ENCODE measurements around the gene OR56A5. TPM values are rescaled to one million over a fixed set of nuclear protein-coding genes. Genes with fewer than 3 reads are reported as not detected.

Gene OR56A5
- total RNA-seq, 1 donor from 2014 or later = not detected

DNA sequence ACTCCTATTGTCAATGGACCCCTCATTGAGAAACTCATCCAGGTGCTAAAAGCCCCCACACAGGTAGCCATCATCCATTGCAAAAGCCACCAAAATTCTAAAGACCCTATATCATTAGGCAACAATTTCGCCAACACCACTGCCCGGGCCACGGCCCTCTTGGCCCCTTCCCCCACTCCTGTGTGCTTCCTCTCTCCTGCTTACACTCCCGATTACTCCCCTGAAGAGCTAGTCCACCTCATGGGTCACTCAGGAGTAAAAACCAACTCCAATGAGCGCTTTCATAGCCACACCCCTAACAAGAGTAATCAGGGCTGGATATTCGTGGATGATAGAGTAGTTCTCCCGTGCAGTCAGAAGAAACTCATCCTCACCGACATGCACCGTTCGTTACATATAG, 35.2 kb downstream of the OR56A5 start:
- DNase-seq (ENCODE audit: low read depth in 2 of 2) = no peak

DNA sequence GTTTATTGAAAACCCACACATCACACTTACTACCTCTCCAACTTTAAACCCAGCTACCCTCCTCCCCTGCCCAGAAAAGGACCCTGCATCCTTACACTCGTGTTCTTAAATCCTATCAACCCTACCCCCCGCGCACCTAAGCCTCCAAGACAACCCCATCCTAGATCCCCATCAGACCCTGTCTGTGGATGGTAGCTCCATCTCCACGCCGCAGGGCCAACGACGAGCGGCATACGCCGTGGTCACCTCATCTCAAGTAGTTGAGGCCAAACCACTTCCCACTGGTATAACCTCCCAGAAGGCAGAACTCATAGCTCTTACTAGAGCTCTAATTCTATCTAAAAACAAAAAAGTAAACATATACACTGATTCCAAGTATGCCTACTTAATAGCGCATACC, 35.6 kb downstream of the OR56A5 start:
- no peak for DNase-seq (ENCODE audit: low read depth in 2 of 2)

DNA sequence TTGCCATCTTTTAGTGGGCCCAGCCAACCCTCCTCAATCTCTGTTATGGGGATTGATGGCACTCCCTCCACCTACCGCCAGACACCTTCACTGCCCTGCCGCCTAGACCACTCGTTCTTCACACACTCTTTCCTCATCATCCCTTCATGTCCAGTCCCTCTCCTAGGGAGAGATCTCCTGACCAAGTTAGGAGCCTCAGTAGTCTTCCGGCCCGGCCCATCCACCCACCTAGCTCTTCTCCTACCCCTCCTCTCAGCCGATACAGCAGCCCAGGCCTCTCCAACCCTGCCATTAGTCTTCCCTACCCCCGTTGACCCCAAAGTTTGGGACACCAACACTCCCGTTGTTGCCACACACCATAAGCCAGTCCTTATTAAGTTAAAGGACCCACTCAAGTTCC, 37.2 kb downstream of the OR56A5 start:
- DNase-seq (ENCODE audit: low read depth in 2 of 2) = no peak

DNA sequence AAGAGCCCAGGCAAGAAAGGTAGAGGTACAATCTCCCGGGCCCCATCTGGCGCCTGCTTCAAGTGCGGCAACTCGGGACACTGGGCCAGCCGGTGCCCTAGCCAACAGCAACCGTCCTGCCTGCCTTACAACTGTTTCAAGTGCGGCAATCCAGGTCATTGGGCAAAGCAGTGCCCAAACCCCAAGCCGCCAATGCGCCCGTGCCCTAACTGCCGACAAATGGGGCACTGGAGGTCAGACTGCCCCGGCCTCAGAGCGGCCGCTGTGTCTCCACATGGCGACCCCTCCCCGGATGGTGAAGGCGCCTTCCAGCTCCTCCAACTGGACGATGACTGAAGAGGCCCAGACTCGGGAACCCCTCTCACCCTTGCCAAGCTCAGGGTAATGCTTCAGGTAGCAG, 37.7 kb downstream of the OR56A5 start:
- no peak for DNase-seq (ENCODE audit: low read depth in 2 of 2)

DNA sequence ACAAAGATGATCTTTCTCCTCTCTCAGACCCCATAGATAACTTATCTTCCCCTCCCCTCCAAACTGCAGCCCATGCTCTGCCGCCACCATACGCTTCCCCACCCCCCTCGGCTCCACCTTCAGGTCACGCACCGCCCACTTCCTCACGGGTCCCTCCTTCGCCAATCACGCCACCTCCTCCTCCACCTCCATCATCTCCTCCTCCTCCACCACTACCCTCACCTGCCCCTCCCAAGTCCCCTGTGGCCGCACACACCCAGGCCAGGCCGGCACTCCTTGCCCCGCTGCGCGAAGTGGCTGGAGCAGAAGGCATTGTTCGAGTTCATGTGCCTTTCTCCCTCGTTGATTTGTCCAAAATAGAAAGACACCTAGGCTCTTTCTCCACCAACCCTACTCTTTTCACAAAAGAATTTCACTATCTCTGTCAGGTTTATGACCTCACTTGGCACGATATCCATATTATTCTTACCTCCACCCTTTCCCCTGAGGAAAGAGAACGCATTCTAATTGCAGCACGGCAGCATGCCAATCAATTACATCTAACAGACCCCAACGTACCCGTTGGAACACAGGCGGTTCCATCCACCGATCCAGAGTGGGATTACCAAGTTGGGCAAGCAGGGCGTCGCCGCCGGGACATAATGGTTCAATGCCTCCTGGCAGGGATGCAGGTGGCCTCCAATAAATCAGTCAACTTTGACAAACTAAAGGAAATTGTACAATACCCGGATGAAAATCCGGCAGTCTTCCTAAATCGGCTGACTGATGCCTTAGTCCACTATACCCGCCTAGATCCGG, 38.5 kb downstream of the OR56A5 start:
- no peak for DNase-seq (ENCODE audit: low read depth in 2 of 2)

DNA sequence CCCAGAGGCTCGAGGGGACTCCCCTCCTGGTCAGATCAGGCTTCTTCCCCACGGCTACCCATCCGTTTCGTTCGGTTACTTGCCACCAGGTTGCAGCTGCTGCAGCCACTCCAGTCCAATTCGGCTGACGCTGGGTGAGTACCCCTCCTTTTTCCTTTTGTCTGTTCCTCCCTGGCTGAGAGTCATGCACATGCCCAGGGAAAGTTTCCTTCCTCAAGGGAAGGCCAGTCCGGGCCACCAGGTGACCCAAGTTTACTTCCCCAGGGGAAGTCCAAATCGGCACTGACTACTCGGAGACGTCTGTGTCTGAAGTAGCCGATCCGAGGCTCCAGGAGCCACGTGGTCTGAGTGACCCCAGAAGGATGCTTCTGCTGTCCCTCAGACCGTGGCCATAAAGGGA, 39.5 kb downstream of the OR56A5 start:
- DNase-seq (ENCODE audit: low read depth in 2 of 2) = no peak

DNA sequence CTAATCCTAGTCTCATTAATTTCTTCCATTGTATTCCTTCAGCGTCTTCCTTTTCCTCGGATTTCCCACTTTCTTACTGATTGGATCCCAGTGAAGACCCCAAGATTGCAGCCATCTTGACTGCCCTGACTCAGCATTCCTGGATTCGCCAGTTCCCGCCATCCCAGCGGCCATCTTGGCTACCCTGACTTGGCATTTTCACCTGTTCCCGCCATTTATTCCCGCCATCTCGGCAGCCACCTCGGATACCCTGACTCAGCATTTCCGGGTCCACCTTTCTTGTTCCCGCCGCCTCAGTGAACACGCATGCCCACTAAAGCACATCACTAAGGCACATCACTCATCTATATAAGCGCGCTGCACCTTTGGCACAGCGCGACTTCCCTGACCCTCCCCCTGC, 40.0 kb downstream of the OR56A5 start:
- DNase-seq (ENCODE audit: low read depth in 2 of 2) = no peak

DNA sequence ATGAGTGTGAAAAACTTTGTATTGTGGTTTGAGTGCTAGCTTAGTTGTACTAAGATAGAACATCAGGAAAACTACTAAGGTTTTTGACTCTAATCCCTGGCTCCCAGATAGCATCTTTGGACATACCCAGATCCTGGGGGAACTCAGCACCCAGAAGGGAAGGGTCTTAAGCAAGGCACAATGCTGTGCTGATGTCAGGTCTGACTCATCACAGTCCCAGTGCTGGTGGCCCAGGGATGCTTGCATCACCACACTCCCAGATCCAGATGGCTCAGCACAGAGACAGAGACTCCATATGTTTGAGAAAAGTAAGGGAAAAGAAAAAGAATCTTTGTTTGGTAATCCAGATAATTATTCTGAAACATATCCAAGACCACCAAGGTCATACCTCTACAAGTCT, 44.5 kb downstream of the OR56A5 start:
- no peak for DNase-seq (ENCODE audit: low read depth in 2 of 2)

DNA sequence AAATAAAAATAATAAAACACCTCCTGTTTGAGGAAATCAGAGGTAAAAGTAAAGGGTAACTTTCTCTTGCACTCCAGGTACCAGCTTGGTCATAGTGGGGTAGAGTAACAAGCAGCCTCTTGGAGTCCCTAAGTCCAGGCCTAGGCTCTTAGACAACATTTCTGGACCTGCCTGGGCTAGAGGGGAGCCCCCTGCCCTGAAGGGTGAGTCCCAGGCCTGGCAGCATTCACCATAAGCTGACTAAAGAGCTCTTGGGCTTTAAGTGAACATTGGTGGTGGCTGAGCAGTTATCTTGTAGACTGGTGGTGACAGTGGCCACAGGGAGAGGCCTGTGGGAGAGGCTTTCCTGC, 44.9 kb downstream of the OR56A5 start:
- no peak for DNase-seq (ENCODE audit: low read depth in 2 of 2)

DNA sequence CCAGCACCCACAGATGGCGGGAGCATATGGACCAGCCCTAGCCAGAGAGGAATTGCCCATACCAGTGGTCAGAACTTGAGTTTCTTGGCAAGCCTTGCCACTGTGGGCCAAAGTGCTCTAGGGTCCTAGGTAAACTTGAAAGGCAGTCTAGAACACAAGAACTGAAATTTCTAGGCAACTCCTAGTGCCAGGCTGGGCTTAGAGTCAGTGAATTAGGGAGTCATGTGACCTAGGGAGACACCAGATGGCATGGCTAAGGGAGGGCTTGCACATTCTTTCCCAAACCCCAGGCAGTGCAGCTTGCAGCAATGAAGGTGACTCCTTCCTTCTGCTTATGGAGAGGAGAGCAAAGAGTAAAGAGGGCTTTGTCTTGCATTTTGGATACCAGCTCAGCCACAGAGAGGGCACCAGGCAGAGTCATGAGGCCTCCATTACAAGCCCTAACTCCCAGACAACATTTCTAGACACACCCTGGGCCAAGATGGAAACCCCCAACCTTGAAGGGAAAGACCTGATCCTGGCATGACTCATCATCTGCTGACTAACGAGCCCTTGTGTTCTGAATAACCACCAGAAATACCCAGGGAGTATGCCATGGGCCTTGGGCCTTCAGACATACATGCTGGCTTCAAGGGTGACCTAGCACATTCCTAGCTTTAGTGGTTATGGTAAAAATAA, 45.4 kb downstream of the OR56A5 start:
- DNase-seq (ENCODE audit: low read depth in 2 of 2) = no peak

Other genes with a start within 250 kb of the OR56A5 start
- not detected in 2 replicates for gene OR56B1, start 232.0 kb downstream of the OR56A5 start, total RNA-seq
- gene OR52N4, start 214.3 kb downstream of the OR56A5 start, total RNA-seq = not detected in 2 replicates
- not detected in 2 replicates for gene OR52N5, start 185.1 kb downstream of the OR56A5 start, total RNA-seq
- not detected in 2 replicates for gene OR52N1, start 177.2 kb downstream of the OR56A5 start, total RNA-seq
- gene OR52N2, start 159.6 kb downstream of the OR56A5 start, total RNA-seq = not detected in 2 replicates
- gene OR52E6, start 126.6 kb downstream of the OR56A5 start, total RNA-seq = not detected in 2 replicates
- gene OR52E8, start 110.8 kb downstream of the OR56A5 start, total RNA-seq = not detected in 2 replicates
- gene OR52E4, start 87.9 kb downstream of the OR56A5 start, total RNA-seq = not detected in 2 replicates
- gene OR52E5, start 75.3 kb downstream of the OR56A5 start, total RNA-seq = not detected in 2 replicates
- not detected in 2 replicates for gene OR56A3, start 26.2 kb downstream of the OR56A5 start, total RNA-seq
- not detected in 2 replicates for gene OR52L1, start 18.5 kb upstream of the OR56A5 start, total RNA-seq
- not detected in 2 replicates for gene OR56A4, start 38.5 kb upstream of the OR56A5 start, total RNA-seq
- gene OR56A1, start 62.3 kb upstream of the OR56A5 start, total RNA-seq = not detected in 2 replicates
- not detected in 2 replicates for gene OR56B4, start 139.2 kb upstream of the OR56A5 start, total RNA-seq
- not detected in 2 replicates for gene OR52B2, start 201.8 kb upstream of the OR56A5 start, total RNA-seq
- gene OR52W1, start 230.7 kb upstream of the OR56A5 start, total RNA-seq = not detected in 2 replicates
- gene C11orf42, start 237.1 kb upstream of the OR56A5 start, total RNA-seq = not detected in 2 replicates